GM12878 (cell line): ENCODE measurements around the gene PCBD1. TPM values are rescaled to one million over a fixed set of nuclear protein-coding genes. Genes with fewer than 3 reads are reported as not detected.

ENCODE experiments used
- ESRRA ChIP-seq: IDR thresholded peaks from 2 replicates; pipeline ENCODE4 v1.6.1; 2012; ENCODE audit warnings: mild to moderate bottlenecking, low read length, improper control_type of control experiment
- polyA plus RNA-seq, 11 experiments: library from polyadenylated mRNA; depleted of rRNA in 4 of 11; unstranded in 6 of 11; stranded (reverse) in 5 of 11; fragments of >200 nt; fragmentation: Nextera tagmentation in 4 of 11; fragmentation: Illumina TruSeq in 1 of 11; extraction: Ambion mirVana in 4 of 11; extraction: Trizol in 1 of 11; gene quantifications; 1 replicate in 1 of 11; 2 replicates in 10 of 11; pipeline versions ENCODE4 v1.2.1 to v1.2.3, GENCODE V29; 2011 to 2016; ENCODE audit warnings: inconsistent platforms in 2 of 11, missing spikeins in 2 of 11, low read depth in 1 of 11
- total RNA-seq, 4 experiments: library from RNA; depleted of rRNA in 3 of 4; stranded (reverse); fragments of >200 nt in 3 of 4; fragmentation: Illumina TruSeq in 1 of 4; extraction: Trizol in 1 of 4; gene quantifications; 2 replicates each; pipeline versions ENCODE4 v1.2.1 to v1.2.3, GENCODE V29; 2013 to 2021
- TF ChIP-seq, protein P1 (sequence below): fragments of 450-650 bp; IDR thresholded peaks from 2 replicates; pipeline ENCODE4 v1.6.1; 2017; ENCODE audit warnings: antibody characterized with exemption, mild to moderate bottlenecking, moderate library complexity
- TF ChIP-seq, protein P2 (sequence below): IDR thresholded peaks from 2 replicates; pipeline ENCODE4 v1.6.1; 2011; ENCODE audit warnings: low read depth, mild to moderate bottlenecking, low read length, moderate library complexity, borderline replicate concordance; ENCODE audit errors: extremely low read depth
- TF ChIP-seq, protein P3 (sequence below): fragments of 450-650 bp; IDR thresholded peaks from 2 replicates; pipeline ENCODE4 v1.6.1; 2017; ENCODE audit warnings: mild to moderate bottlenecking, moderate library complexity
- TF ChIP-seq, protein P4 (sequence below): IDR thresholded peaks from 2 replicates; pipeline ENCODE4 v1.6.1; 2011; ENCODE audit warnings: borderline replicate concordance, low read depth, mild to moderate bottlenecking, moderate library complexity, low read length; ENCODE audit not compliant: insufficient read depth, poor library complexity, severe bottlenecking

PCBD1 gene
- total and polyA plus RNA-seq, 10 of the 15 experiments (the other 5 are each of a cell fraction or from before 2014, with no cell fraction given) = 5.6 to 66.8 (median 34.2) TPM

DNA sequence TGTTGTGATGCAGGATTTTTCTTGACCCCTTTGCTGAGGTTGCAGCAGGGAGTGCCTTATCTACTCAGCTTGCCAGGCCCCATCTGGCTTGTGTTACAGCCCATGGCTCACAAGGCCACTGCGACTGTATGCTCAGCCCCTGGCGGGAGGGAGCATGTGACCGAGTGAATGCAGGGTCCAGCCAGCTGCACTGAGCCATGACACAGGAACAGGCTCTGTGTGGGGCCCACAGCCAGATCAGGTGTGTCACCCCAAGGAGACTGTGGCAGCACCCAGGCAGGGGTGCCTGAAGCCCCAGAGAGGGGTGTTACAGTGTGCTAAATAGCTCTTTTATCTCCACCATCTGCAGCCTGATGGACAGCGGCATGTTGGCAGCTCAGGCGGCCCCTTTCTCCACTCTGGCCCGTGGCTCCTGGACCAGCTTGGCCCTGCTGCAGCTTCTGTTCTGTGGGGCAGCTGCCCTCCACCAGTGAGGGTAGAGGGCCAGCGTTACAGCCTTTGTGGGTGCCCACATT is 2.6 kb upstream of the PCBD1 start (continued):
- TF ChIP-seq, protein P1, sequence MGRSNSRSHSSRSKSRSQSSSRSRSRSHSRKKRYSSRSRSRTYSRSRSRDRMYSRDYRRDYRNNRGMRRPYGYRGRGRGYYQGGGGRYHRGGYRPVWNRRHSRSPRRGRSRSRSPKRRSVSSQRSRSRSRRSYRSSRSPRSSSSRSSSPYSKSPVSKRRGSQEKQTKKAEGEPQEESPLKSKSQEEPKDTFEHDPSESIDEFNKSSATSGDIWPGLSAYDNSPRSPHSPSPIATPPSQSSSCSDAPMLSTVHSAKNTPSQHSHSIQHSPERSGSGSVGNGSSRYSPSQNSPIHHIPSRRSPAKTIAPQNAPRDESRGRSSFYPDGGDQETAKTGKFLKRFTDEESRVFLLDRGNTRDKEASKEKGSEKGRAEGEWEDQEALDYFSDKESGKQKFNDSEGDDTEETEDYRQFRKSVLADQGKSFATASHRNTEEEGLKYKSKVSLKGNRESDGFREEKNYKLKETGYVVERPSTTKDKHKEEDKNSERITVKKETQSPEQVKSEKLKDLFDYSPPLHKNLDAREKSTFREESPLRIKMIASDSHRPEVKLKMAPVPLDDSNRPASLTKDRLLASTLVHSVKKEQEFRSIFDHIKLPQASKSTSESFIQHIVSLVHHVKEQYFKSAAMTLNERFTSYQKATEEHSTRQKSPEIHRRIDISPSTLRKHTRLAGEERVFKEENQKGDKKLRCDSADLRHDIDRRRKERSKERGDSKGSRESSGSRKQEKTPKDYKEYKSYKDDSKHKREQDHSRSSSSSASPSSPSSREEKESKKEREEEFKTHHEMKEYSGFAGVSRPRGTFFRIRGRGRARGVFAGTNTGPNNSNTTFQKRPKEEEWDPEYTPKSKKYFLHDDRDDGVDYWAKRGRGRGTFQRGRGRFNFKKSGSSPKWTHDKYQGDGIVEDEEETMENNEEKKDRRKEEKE = no peak
- TF ChIP-seq, protein P2, sequence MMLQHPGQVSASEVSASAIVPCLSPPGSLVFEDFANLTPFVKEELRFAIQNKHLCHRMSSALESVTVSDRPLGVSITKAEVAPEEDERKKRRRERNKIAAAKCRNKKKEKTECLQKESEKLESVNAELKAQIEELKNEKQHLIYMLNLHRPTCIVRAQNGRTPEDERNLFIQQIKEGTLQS = no peak
- TF ChIP-seq, protein P3, sequence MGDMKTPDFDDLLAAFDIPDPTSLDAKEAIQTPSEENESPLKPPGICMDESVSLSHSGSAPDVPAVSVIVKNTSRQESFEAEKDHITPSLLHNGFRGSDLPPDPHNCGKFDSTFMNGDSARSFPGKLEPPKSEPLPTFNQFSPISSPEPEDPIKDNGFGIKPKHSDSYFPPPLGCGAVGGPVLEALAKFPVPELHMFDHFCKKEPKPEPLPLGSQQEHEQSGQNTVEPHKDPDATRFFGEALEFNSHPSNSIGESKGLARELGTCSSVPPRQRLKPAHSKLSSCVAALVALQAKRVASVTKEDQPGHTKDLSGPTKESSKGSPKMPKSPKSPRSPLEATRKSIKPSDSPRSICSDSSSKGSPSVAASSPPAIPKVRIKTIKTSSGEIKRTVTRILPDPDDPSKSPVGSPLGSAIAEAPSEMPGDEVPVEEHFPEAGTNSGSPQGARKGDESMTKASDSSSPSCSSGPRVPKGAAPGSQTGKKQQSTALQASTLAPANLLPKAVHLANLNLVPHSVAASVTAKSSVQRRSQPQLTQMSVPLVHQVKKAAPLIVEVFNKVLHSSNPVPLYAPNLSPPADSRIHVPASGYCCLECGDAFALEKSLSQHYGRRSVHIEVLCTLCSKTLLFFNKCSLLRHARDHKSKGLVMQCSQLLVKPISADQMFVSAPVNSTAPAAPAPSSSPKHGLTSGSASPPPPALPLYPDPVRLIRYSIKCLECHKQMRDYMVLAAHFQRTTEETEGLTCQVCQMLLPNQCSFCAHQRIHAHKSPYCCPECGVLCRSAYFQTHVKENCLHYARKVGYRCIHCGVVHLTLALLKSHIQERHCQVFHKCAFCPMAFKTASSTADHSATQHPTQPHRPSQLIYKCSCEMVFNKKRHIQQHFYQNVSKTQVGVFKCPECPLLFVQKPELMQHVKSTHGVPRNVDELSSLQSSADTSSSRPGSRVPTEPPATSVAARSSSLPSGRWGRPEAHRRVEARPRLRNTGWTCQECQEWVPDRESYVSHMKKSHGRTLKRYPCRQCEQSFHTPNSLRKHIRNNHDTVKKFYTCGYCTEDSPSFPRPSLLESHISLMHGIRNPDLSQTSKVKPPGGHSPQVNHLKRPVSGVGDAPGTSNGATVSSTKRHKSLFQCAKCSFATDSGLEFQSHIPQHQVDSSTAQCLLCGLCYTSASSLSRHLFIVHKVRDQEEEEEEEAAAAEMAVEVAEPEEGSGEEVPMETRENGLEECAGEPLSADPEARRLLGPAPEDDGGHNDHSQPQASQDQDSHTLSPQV = no peak
- TF ChIP-seq, protein P4, sequence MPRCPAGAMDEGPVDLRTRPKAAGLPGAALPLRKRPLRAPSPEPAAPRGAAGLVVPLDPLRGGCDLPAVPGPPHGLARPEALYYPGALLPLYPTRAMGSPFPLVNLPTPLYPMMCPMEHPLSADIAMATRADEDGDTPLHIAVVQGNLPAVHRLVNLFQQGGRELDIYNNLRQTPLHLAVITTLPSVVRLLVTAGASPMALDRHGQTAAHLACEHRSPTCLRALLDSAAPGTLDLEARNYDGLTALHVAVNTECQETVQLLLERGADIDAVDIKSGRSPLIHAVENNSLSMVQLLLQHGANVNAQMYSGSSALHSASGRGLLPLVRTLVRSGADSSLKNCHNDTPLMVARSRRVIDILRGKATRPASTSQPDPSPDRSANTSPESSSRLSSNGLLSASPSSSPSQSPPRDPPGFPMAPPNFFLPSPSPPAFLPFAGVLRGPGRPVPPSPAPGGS = no peak
- TF ChIP-seq ESRRA = no peak
